Smooth muscle cell (in vitro differentiated cells): ENCODE data around the gene THSD4. TPM values are rescaled to one million over a fixed set of nuclear protein-coding genes. Genes with fewer than 3 reads are reported as not detected.

Source experiments
- DNase-seq: peaks from one replicate; lab custom pipeline; 2025; ENCODE audit not compliant: unreplicated experiment; lab: John Stamatoyannopoulos, UW
- H2AFZ ChIP-seq: fragments of 200-600 bp; sonication (generic); 2 replicates; pipeline ENCODE4 v1.6.0; 2016; ENCODE audit warnings: antibody characterized with exemption, low read depth, mild to moderate bottlenecking
- H3F3A ChIP-seq: fragments of 200-600 bp; sonication (generic); 2 replicates; pipeline ENCODE4 v1.6.0; 2017; ENCODE audit warnings: antibody characterized with exemption, low read depth
- H3K27ac ChIP-seq: fragments of 200-600 bp; sonication (generic); 2 replicates; pipeline ENCODE4 v1.5.1; 2016; ENCODE audit warnings: low read depth, mild to moderate bottlenecking
- H3K27me3 ChIP-seq: fragments of 200-600 bp; sonication (generic); 2 replicates; pipeline ENCODE4 v1.6.1; 2016; ENCODE audit warnings: low read depth, mild to moderate bottlenecking
- H3K36me3 ChIP-seq: fragments of 200-600 bp; sonication (generic); 2 replicates; pipeline ENCODE4 v1.5.1; 2016; ENCODE audit warnings: low read depth
- H3K4me1 ChIP-seq: fragments of 200-600 bp; sonication (generic); 2 replicates; pipeline ENCODE4 v1.5.1; 2016; ENCODE audit warnings: low read depth
- H3K4me2 ChIP-seq: fragments of 200-600 bp; sonication (generic); 2 replicates; pipeline ENCODE4 v1.6.0; 2016; ENCODE audit warnings: mild to moderate bottlenecking
- H3K4me3 ChIP-seq: fragments of 200-600 bp; sonication (generic); 2 replicates; pipeline ENCODE4 v1.5.1; 2016; ENCODE audit warnings: mild to moderate bottlenecking
- H3K79me2 ChIP-seq: fragments of 200-600 bp; sonication (generic); 2 replicates; pipeline ENCODE4 v1.6.0; 2016; ENCODE audit warnings: low read depth, mild to moderate bottlenecking
- H3K9ac ChIP-seq: fragments of 200-600 bp; sonication (generic); 2 replicates; pipeline ENCODE4 v1.6.0; 2016; ENCODE audit warnings: low read depth
- H3K9me3 ChIP-seq: fragments of 200-600 bp; sonication (generic); replicated peaks from 2 replicates; pipeline ENCODE4 v1.5.1; 2016; ENCODE audit warnings: low read depth
- H4K20me1 ChIP-seq: fragments of 200-600 bp; sonication (generic); 2 replicates; pipeline ENCODE4 v1.6.0; 2016; ENCODE audit warnings: low read depth
- CTCF ChIP-seq: fragments of 200-600 bp; sonication (generic); IDR thresholded peaks from 2 replicates; pipeline ENCODE4 v1.5.1; 2017; ENCODE audit warnings: borderline replicate concordance, mild to moderate bottlenecking, antibody characterized with exemption; ENCODE audit not compliant: insufficient read depth, poor library complexity, severe bottlenecking
- WGBS: methylation state at CpG from one replicate; pipeline ENCODE4 v1.1.7; 2016; ENCODE audit warnings: low lambda C conversion rate; 5-methylcytosine and 5-hydroxymethylcytosine counted together
- polyA plus RNA-seq: library from polyadenylated mRNA; unstranded; fragments of >200 nt; fragmentation: Nextera tagmentation; extraction: Ambion mirVana; gene quantifications from 2 replicates; pipeline ENCODE4 v1.2.1, GENCODE V29; 2016
- total RNA-seq: library from RNA; depleted of rRNA; stranded (reverse); fragments of >200 nt; gene quantifications from 2 replicates; pipeline ENCODE4 v1.2.3, GENCODE V29; 2014

THSD4 gene
- total and polyA plus RNA-seq, 2 experiments from 2014 or later, result 2.5 to 4.1 TPM

GRCh38 chr15:71293723-71294122 lies 178.5 kb downstream of the THSD4 start:
- Histone ChIP-seq H3K27ac (peak overlapping the region; percentile 92), H2AFZ (no peak overlapping the region), H3K4me1 (no peaks in the 10 kb centered on the region), H3K9me3 (no peaks in the 10 kb centered on the region), H3K4me2 (no peak overlapping the region), H3F3A (no peaks in the 10 kb centered on the region), H3K79me2 (no peaks in the 10 kb centered on the region), H3K27me3 (no peaks in the 10 kb centered on the region), H4K20me1 (no peaks in the 10 kb centered on the region), H3K4me3 (no peak overlapping the region), H3K9ac (no peak overlapping the region), H3K36me3 (no peaks in the 10 kb centered on the region)
- 63% methylated on average over 2 of the region's 2 CpGs for WGBS
- DNase-seq, result no peak
- TF ChIP-seq CTCF, result no peak

GRCh38 chr15:71294251-71294910 lies 179.1 kb downstream of the THSD4 start:
- Histone ChIP-seq H3K36me3 (no peaks in the 10 kb centered on the region), H3K27ac (peak overlapping the region; percentile 92), H3K9me3 (no peaks in the 10 kb centered on the region), H3K4me3 (no peak overlapping the region), H3K4me2 (peak overlapping the region; percentile 45), H3K27me3 (no peaks in the 10 kb centered on the region), H3K4me1 (no peaks in the 10 kb centered on the region), H3K9ac (peak overlapping the region; percentile 71), H3F3A (no peaks in the 10 kb centered on the region), H2AFZ (no peak overlapping the region), H4K20me1 (no peaks in the 10 kb centered on the region), H3K79me2 (no peaks in the 10 kb centered on the region)
- WGBS, result 78% methylated on average over 12 of the region's 12 CpGs
- no peak for DNase-seq
- no peak for TF ChIP-seq CTCF

DNA sequence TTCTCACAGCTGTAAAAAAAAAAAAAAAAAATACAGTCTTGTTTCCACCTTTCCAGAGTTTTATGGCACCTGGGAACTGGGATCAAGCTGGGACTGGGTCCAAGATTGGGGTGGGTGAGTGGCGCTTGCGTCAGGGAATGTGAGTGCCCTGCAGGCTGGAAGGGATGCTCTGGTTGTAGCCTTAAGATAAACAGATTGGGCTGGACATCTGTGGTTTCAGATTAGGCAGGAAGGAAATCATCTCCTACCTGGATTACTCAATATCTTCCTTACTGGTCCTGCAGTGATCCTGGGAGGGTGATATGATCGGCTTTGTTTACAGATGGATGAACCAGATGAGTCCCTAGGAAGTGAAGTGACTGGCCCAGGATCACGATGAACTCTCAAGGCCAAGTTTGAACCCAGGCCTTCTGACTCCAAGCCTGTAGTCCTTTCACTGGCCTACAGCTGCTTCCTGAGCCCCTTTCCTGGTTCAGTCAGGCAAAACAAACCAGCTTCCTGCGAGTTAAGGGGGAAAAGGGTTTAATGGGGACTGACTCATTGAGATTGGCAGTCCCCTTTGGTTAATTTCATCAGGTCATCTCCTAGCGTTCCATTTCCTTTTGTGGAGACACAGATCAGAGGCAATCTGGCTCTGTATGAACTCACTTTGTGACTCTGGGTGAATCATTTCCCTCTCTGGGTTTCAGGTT lies 179.8 kb downstream of the THSD4 start:
- Histone ChIP-seq H3K4me2 (peak overlapping the region; percentile 45), H3K4me1 (no peaks in the 10 kb centered on the region), H3K27ac (peak overlapping the region; percentile 92)

More for the DNA sequence above, 179.8 kb downstream of the THSD4 start:
- Histone ChIP-seq H3K27me3 (no peaks in the 10 kb centered on the region), H3K9me3 (no peaks in the 10 kb centered on the region), H2AFZ (no peak overlapping the region), H4K20me1 (no peaks in the 10 kb centered on the region), H3K9ac (peak overlapping the region; percentile 71), H3K4me3 (no peak overlapping the region), H3F3A (no peaks in the 10 kb centered on the region), H3K79me2 (no peaks in the 10 kb centered on the region), H3K36me3 (no peaks in the 10 kb centered on the region)
- no peak for DNase-seq
- TF ChIP-seq CTCF, result no peak
- WGBS, result 32% methylated on average over 6 of the region's 6 CpGs
